GM13976 (cell line): ENCODE measurements around the gene GCLM.

ENCODE experiments used
- DNase-seq: peaks from one replicate; pipeline ENCODE4 v3.0.0; 2012; ENCODE audit warnings: low spot score
- in situ Hi-C: fragments of 300-500 bp; cut with MboI; formaldehyde crosslinking; loops from one replicate; pipeline ENCODE4 v1.12.0; 2022; ENCODE audit warnings: low sequenced_read_pairs, mixed read lengths, inconsistent platforms; ENCODE audit not compliant: unreplicated experiment
- TF ChIP-seq, protein P1 (sequence below): IDR thresholded peaks from 2 replicates; pipeline ENCODE4 v1.5.1; 2012; ENCODE audit warnings: borderline replicate concordance, mild to moderate bottlenecking; ENCODE audit not compliant: insufficient read depth; ENCODE audit errors: extremely low read depth, missing control alignments, control extremely low read depth

The GCLM gene

DNA sequence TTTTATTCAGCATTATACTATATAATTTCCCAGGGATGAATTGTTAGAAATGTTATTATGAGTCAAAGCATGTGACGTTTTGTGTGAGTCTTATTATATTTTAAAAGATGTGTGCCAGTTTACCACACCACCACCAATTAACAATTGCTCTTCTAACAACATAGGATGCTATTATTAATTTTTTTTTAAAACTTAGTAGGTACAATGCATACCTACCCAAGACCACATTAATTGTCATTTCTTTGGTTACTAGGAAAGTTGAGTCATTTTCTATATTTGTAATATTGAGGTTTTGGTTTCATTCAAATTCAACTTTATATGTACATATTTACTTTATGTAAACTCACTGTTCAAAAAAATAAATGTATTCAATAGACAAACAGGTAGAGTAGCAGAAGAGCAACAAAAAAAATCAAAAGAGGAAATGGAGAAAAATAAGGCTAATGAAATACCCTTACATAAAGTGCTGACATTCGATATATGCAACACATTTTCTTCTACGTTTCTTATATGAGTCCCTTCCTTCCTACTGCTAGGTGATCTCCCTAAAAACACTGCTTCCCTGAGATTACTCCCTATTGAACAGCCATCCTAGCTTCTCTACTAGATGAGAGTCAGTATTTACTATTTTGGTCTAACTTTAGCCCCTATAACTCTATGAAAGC, 9.6 kb downstream of the GCLM start:
- no peak for DNase-seq
- in situ Hi-C loops: no loop called here
- TF ChIP-seq, protein P1, sequence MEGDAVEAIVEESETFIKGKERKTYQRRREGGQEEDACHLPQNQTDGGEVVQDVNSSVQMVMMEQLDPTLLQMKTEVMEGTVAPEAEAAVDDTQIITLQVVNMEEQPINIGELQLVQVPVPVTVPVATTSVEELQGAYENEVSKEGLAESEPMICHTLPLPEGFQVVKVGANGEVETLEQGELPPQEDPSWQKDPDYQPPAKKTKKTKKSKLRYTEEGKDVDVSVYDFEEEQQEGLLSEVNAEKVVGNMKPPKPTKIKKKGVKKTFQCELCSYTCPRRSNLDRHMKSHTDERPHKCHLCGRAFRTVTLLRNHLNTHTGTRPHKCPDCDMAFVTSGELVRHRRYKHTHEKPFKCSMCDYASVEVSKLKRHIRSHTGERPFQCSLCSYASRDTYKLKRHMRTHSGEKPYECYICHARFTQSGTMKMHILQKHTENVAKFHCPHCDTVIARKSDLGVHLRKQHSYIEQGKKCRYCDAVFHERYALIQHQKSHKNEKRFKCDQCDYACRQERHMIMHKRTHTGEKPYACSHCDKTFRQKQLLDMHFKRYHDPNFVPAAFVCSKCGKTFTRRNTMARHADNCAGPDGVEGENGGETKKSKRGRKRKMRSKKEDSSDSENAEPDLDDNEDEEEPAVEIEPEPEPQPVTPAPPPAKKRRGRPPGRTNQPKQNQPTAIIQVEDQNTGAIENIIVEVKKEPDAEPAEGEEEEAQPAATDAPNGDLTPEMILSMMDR: no peak

DNA sequence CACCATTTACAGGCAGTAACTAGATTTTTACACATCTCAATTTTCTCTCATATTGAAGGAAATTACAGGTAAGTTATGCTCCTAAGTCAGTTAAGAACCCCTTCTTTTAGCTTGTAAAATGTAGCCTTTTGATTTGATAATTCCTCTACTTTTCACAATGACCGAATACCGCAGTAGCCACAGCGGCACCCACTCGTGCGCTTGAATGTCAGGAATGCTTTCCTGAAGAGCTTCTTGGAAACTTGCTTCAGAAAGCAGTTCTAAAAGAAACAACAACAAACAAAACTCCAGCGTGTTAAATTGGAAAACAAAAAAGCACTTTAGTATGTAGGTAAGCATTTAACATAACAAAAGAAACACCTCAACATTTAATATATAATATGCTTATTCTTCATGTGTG, 20.3 kb downstream of the GCLM start:
- TF ChIP-seq, protein P1: no peak
- DNase-seq: no peak
- in situ Hi-C loops: no loop called here

DNA sequence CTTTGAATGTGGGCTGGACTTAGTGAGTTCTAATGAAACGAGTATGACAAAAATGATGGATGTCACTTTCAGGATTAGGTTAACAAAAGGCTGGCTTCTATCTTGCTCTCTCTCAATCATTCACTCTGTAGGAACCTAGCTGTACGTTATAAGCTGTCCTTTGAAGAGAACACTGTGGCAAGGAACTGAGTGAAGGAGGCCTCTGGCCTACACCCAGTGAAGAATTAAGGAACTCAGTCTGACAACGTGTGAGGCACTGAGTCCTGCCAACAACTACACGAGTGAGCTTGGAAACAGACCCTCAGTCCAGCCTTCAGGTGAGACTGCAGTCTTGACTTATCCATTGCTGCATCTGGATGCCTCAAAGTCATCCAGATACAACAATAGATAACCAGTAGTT, 27.0 kb downstream of the GCLM start:
- in situ Hi-C loops: no loop called here
- TF ChIP-seq, protein P1: no peak
- no peak for DNase-seq

DNA sequence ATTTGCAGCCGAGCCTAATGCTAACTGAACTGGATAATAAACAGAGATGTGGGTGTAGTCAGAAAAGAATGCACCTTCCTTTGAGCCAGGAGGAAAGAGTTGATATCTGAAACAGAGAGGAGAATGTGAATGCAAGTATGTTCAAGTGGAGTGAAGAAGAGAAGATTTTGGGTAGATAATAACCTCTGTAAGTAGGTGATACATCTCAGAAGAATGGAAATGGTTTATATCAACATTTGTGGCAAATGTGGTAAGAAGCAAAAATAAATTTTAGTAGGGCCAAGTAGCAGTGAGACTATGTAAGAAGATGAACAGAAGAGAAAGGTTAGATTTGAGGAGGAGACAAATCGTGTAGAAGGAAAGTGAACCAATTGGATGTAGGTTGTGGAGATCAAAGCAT, 28.5 kb downstream of the GCLM start:
- TF ChIP-seq, protein P1: no peak
- DNase-seq: no peak
- in situ Hi-C loops: no loop called here

DNA sequence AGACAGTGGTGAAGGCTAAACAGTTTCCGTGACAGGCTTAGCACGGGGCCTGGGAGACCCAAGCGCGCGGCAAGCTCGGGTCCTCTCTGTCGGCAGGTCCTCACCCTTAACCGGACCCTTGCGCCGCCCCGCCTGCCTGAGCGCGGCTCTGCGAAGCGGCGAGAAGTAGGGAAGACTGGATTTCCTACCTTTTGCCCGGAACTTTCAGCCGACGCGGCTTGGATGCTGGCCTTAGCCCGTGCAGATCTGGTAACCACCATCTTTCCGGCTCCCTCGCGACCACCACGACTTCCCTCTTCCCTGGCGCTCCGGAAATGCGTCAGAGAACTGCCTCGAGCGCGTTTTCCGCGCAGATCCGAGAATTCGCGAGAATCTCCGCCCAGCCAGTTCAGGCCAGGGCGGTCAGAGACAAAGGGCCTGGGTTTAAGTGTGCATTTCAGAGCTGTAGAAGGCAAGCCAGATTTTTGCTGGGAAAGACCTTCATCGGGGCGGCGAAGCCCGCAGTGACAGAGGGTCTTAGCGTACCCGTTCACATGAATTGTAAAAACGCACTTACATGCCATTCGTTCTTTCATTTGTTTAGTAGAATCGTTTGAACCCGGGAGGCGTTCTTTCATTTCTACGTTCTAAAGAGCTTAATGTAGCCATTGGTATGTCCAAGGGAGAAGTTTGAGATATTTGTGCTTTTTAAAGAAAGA, 30.2 kb downstream of the GCLM start, which contains the start of gene DNTTIP2:
Gene DNTTIP2 (minus strand): TSS at position 318 of the 698 bp plus-strand sequence. CDS start 58 bp downstream, at position 260.
- in situ Hi-C loops: no loop called here
- TF ChIP-seq, protein P1: no peak
- DNase-seq: peak; percentile 93

DNA sequence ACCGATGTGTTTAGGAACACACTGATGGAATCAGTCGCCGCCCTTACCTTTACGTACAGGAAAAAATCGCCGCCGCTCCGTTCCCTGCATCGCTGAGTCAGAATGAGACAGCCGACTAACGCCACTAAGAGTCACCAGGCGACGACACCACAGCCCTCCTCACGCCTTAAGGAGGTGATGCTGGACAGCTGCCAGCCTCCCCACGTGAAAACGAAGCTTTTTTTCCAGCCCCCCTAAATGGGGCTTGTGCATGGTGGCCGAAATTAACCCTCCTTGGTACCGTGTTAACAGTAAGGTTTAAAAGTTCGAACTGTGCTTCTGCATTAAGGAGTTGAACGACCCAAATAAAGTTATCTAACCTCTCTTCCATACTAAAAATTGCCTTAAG, 30.7 kb downstream of the GCLM start:
- peak; percentile 71 for DNase-seq
- TF ChIP-seq, protein P1: no peak
- in situ Hi-C loops: no loop called here
